ENCODE data around the gene MLN.
"Not testable (repeated sequence)": the region's sequence is repeated elsewhere in the genome, so short reads cannot be mapped to it uniquely, and the experiment has no call there.

Gene MLN

DNA sequence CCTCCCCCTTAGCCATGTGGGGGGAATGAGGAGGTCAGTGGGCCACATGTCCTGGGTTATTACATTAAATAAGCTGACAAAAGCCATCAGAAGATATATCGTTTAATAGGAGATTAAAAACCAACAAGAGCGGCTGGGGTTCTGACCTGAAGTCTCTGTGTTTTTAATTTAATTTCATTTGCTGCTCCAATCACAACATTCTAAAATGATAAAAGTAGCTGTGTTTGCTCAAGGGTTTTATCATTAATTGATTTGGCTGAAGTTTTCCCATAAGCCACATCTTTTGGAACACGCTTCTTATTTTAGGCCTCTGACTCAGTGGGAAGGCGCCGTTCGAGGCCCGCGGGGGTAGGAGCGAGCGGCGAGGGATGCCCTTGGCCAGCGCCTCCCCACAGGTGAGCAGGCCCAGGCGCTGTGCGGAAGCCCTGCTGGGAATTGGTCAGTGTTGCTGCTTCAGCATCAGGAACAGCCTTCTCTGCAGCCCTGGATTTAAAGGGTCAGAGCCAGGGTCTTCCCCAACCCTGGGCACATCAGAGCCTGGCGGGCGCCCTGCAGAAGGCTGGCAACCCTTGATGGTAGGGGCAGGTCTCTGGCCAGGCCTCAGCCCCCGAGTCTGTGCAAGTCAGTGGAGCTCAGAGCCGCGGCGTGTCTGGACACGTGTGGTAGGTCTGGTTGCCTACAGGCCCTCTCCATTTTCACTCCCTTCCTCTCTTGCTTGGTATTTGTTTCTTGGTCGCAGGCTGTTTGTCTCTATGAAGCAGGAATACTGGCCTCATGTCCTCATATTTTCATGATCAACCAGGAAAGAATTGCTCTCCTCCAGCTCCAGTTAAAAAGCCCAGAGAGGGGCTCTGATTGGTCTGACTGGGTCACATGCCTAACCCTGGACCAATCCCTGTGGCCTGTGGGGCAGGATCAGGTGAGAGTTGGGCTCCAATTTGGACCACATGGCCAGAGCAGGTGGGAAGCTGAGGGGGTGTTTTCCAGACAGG is 30.9 kb upstream of the MLN start:
- no peak for DNase-seq (ENCODE audit: low read depth)

DNA sequence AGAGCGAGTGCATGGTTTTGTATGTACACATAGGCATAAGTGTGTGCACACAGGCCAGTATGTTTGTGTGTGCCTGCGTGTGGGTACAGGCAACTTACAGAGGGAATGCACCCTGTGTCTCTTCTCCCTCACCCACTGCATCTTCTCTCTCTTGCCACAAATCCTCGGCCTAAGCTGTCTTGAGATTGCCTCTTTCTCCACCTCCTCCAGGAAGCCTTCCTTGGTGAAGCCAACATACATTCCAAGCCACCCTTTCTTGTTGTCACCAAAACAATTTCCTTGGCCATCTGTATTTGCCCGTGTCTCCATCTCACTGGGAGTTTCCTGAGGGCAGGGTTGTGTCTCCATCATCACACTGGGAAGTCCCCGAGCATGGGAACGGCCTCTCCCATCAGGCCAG is 29.8 kb upstream of the MLN start:
- DNase-seq (ENCODE audit: low read depth) = no peak

GRCh38 chr6:33832831-33833230 is 29.0 kb upstream of the MLN start:
- DNase-seq (ENCODE audit: low read depth) = not testable (repeated sequence)

DNA sequence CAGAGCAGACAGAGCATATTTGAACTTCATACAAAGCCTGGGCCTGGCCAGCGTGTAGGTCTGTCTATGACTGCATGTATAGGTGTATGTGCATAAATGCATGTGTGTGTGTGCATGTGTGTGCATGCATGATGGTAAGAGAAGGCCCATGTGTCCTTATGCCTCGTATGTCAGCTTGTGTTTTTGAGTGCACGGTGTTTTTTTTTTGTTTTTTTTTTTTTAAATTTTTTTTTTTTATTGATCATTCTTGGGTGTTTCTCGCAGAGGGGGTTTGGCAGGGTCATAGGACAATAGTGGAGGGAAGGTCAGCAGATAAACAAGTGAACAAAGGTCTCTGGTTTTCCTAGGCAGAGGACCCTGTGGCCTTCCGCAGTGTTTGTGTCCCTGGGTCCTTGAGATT is 27.9 kb upstream of the MLN start:
- not testable (repeated sequence) for DNase-seq (ENCODE audit: low read depth)

DNA sequence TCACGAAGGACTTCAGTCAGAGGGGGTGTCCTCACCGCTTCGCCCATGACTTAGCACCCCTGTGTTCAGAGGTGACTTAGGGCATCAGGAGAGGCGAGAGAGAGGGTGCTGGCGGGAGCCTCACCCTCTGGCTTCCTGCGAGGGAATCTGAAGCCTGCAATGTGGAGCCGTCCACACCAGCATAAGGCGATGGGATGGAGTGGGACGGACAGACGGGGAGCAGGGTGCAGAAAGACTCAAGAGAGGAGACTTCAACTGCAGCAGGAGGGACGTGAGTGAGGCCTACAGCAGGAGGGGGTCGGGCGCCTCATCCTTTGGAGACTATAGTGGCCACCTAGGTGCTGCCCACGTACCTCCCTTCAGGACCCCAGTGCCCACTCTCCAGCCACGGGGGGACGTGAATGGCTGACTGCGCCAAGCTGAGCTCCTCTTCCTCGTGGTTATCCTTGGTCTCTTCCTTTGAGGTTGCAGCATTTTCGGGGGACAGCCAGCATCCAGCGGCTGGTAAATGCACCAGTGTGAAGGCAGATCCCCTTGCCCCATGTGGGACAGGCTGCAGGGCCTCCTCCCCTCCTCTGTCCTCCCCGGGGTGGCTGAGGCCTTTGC is 26.9 kb upstream of the MLN start:
- DNase-seq (ENCODE audit: low read depth) = no peak

GRCh38 chr6:33828764-33829731 is 25.2 kb upstream of the MLN start:
- DNase-seq (ENCODE audit: low read depth) = no peak

GRCh38 chr6:33828452-33828763 is 24.6 kb upstream of the MLN start:
- no peak for DNase-seq (ENCODE audit: low read depth)

DNA sequence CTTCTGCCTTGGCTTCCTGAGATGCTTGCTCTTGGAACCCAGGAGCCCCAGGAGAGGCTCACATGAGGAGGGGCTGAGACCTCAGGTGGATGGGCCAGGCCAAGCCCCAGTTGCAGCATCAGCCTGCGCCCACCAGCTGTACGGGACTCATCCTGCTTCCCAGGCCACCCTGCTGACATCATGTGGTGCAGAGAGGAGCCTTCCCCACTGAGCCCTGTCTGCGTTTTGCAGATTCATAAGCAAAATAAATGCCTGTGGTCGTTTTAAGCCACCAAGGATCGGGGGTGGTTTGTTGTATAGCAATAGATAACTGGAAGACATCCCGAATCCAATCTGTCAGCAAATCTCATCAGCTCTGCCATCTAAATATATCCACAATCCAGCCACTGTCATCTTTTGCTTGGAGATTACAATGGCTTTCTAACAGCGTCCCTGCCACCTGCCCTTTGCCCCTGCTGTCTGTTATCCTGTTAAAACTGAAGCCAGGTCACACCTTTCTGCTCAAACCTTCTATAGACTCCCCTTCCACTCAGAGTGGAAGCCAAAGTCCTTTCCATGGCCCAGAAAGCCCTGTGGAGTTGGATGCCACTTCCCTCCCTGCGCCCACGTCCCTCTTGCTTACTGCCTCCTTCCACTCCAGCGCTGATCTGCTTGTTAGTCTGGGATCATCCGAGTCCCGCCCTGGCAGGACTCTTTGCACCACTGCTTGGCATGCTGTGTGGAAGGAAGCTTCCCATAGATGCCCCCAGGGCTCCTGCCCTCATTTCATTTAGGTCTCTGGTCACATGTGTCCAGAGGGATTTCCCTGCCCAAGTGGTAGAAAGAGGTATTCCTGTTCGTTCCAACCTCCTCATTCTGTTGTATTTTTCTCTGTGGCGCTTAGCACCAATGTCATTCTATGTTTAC is 24.0 kb upstream of the MLN start:
- DNase-seq (ENCODE audit: low read depth) = no peak

GRCh38 chr6:33826537-33826936 is 22.7 kb upstream of the MLN start:
- no peak for DNase-seq (ENCODE audit: low read depth)

DNA sequence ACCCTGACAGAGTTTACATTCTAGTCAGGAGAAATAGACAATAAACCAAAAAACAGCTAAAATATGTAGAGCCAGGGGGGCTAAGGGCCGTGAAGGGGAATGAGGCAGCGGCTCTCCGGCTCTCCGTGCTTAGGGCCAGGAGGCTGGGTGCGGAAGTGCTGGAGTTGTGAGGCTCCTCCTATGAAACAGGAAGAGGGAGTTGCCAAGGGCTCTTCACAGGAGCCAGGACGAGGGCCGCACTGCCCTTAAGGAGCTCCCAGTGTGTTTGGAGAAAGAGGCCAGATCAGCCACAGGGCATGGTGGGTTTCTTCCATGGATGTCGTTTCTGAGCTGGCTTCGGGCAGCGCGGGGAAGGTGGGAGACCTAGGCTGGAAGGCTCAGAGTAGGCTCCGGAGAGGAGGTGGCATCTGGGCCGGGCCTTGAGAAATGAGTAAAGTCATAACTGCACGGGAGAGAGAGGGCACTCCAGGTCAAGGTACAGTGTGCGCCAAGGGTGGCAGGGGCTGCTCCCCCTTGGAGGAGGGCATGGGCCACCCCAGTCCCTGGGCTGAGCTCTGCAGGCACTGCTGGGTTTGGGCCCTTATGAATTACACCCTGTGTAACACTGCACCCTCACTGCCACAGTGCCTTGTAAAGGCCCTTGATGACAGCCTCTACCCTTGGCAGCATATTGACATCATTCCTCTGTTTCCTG is 20.8 kb upstream of the MLN start:
- no peak for DNase-seq (ENCODE audit: low read depth)

GRCh38 chr6:33823806-33824205 is 20.0 kb upstream of the MLN start:
- DNase-seq (ENCODE audit: low read depth) = no peak

GRCh38 chr6:33822575-33823395 is 19.0 kb upstream of the MLN start:
- DNase-seq (ENCODE audit: low read depth) = no peak

GRCh38 chr6:33820784-33821520 is 17.1 kb upstream of the MLN start:
- no peak for DNase-seq (ENCODE audit: low read depth)

- DNase-seq (ENCODE audit: low read depth) = no peak
Observed at GRCh38 chr6:33820243-33820642, 16.4 kb upstream of the MLN start.

DNA sequence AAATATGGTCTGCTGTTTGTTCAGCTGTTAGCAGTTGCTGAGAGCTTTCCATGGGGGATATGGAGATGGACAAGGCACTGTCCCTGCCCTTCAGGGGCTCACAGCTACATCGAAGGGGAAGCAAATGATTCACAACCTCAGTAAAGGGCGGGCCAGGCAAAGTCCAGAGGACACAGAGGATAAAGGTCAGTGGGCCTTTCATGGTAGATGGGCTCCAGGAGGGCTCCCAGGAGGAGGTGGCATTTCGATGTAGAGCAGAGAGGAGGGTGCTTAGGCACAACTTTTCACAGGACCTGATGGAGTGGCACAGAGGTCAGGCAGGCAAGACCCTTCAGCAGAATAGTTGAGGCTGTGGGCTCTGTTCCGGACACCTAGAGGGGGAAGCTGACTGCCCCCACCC is 15.2 kb upstream of the MLN start:
- no peak for DNase-seq (ENCODE audit: low read depth)

DNA sequence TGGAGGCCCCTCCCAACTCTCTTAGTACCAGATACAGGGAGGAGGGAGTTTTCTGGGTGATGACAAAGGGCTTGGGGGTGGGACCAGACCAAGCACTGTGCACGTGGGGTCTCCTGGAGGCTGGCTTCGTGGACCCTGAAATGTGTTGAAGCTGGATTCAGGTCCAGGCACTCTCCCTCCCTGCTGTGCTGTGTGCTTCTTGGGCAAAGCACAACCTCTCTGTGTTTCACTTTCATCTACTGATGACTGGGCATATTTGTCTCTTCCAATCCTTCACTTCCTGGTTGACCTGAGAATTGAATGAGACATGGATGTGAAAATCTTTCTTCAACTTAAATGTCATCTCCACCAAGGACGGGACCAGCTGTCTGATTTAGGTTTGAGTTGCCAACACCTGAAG is 14.5 kb upstream of the MLN start:
- no peak for DNase-seq (ENCODE audit: low read depth)

GRCh38 chr6:33817489-33817888 is 13.7 kb upstream of the MLN start:
- no peak for DNase-seq (ENCODE audit: low read depth)

DNA sequence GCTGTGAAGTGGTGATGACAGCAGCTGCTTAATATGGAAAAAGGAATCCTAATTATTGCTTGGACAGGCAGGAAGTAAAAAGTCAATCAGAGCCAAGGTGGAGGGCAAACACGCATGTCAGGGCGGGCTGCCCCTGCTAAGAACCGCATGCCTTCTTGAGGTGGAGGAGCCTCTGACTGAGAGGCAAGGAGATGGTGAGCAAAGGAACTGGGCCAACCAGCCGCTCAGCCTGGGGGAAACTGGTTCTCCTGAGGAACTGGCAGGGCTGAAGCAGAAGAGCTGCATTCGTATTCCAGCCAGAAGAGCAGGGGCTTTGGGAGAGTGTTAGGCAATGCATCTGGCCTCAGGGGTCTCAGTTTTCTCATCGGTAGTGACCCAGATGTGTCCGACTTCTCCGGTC is 13.1 kb upstream of the MLN start:
- no peak for DNase-seq (ENCODE audit: low read depth)

GRCh38 chr6:33815854-33816253 is 12.1 kb upstream of the MLN start:
- DNase-seq (ENCODE audit: low read depth) = no peak
